ENCODE results near the gene MRPS21.
"Not testable (repeated sequence)": the region's sequence is repeated elsewhere in the genome, so short reads cannot be mapped to it uniquely, and the experiment has no call there.

Gene MRPS21

DNA sequence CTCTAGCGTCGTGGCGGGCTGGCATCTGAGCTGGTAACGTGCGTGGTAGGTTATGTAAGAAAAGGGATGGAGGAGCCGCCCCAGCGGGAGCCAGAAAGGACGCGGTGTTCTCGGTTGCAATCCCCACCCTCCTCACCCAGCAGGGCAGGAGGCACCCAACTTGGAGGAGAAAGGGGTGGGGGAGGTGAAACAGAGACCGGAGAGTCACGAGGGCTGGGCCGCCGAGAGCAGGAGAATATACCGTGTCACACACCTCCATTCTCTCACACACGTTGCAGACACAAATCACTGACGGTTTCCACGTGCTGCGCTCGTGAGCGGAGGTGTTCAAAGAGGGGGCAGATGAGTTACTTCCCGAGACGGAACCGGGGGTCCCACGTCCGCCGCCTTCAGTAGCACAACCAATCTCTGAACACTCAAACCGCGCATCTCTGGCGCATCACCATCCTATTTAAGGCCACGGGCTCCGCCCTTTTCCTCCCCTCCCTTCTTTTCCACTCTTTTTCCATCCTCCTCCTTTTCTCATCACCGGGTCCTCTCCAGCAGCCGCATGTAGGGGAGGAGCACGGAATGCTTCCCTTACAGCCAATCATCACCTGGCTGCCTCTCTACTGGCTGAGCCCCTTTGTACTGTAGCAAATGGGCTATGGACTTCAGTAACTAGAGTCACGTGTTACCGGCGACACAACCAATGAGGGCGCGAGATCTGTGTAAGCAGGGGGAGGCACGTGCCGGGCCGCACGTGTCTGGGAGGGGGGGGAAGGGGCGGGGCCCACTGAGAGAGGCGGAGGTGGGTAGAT, 11.7 kb upstream of the MRPS21 start, which contains the start of gene CIART:
CIART (plus strand) TSS at position 797 of the 800 bp plus-strand sequence. CDS start 714 bp downstream, outside the sequence.
- peak; percentile 95 for DNase-seq (ENCODE audit: low read depth)

- no peak for DNase-seq (ENCODE audit: low read depth)
Measured at GRCh38 chr1:150282558-150282958, 11.1 kb upstream of the MRPS21 start.

- DNase-seq (ENCODE audit: low read depth): no peak
Measured at GRCh38 chr1:150283260-150283659, 10.4 kb upstream of the MRPS21 start.

DNA sequence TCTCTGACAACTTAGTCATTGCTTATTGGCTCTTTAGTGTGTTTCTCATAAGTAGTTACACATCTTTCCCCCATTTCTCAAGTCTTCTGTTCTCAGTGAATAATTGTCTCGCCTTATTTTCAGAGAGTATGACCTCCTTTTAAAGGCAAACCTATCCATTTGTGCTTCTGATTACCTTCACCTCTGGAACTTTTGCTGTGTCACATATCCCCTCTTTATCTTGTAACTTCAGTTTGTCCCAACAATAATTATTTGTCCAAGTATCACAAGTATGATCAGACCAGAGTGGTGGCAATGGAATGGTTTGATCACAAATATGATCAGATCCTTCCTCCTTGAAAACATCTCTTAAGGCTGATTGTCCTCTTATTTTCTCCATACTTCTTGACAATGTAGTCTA, 5.3 kb upstream of the MRPS21 start:
- no peak for DNase-seq (ENCODE audit: low read depth)

GRCh38 chr1:150288822-150289221, 4.8 kb upstream of the MRPS21 start:
- DNase-seq (ENCODE audit: low read depth): no peak

DNA sequence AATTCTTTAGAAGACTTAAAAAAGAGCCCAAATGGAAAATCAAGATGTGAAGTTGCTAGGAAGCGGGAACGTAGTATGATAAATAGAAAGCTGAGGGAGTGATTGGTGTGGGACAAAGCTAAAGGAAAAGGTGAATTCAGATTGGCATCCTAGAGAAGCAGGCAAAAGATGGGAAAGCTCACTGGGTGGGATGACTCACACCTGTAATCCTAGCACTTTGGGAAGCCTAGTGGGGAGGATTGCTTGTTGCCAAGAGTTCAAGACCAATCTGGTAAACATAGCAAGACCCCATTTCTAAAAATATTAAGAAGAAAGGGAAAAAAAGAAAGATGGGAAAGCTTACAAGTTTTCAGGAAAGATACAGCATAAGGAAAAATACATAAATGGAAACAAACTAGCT, 1.8 kb downstream of the MRPS21 start:
- DNase-seq (ENCODE audit: low read depth): no peak

- no peak for DNase-seq (ENCODE audit: low read depth)
Measured at GRCh38 chr1:150299716-150300115, 6.1 kb downstream of the MRPS21 start.

DNA sequence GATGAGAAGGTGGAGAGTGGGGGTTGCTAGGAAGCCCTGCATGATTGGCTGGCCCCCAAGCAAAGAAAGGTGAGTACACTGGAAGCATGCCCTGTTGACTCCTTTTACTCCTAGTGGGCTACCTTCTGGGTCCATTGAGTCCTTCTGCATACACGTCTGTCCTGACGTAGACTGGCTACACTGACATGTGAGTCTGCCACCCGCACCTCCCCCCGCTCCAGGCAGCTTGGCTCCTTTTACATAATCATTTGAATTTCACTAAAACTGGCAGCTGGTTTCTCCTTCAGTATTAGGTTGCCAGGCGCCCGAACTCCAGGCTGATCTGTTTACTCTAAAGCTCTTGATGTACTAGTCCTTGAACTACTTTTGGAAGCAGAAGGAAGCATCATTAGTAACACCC, 8.7 kb downstream of the MRPS21 start:
- no peak for DNase-seq (ENCODE audit: low read depth)

GRCh38 chr1:150302902-150303301, 9.2 kb downstream of the MRPS21 start:
- DNase-seq (ENCODE audit: low read depth): no peak

DNA sequence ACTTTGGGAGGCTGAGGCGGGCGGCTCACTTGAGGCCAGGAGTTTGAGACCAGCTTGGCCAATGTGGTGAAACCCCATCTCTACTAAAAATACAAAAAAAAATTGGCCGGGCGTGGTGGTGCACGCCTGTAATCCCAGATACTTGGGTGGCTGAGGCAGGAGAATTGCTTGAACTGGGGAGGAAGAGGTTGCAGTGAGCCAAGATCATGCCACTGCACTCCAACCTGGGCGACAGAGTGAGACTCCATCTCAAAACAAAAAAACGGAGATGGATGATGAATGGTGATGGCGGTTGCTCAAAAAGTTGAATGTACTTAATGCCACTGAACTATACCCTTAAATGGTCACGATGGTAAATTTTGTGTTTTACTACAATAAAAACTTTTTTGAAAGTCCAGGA, 14.9 kb downstream of the MRPS21 start:
- not testable (repeated sequence) for DNase-seq (ENCODE audit: low read depth)

DNA sequence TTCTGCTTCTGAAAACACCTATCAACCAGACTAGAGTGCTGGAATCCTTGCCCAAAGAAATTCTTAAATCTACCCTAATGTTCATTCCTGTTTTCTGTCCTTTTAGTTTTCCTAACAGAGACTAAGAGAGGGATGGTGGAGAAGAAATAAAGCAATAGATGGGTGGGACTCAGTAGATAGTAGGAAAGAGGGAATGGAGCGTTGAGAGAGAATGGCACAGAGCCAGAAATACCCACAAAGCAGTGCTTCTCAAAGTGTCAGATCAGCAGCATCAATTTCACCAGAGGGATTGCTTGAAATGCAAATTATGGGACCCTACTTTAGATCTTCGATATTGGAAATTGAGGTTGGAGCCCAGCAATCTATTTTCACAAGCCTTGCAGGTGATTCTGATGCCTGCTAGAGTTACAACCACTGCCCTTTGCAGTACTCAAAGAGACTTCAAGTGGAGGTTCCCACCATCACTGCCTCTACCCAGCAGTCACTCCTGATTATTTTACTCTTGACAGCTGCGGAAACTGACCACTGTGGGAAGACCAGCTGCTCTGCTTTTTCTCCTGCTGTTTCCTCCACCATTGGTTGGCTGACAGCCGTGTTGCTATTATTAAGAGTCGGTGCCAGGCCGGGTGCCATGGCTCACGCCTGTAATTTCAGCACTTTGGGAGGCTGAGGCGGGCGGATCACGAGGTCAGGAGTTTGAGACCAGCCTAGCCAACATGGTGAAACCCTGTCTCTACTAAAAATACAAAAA, 16.3 kb downstream of the MRPS21 start:
- DNase-seq (ENCODE audit: low read depth): no peak

DNA sequence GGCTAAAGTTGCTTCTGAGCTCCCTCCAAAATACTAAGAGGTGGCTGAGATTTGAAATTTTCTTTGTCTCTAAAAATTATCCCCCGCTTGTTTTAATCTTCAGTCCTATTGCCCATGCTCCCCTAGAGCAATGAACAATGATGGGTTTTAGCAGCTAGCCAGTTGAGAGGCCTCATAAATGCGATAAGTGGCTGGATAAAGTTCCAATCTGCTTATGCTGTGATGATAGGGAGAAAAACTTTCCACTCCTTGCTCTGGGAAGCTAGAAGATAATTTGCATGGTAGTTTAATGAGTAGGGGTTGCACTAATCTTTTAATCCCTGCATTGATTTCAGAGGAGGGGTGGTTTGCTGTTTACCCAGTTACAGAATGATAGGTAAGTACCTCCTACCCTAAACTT, 18.1 kb downstream of the MRPS21 start:
- no peak for DNase-seq (ENCODE audit: low read depth)

- not testable (repeated sequence) for DNase-seq (ENCODE audit: low read depth)
Measured at GRCh38 chr1:150314691-150315090, 21.0 kb downstream of the MRPS21 start.

GRCh38 chr1:150320667-150320978, 27.0 kb downstream of the MRPS21 start:
- DNase-seq (ENCODE audit: low read depth): no peak

DNA sequence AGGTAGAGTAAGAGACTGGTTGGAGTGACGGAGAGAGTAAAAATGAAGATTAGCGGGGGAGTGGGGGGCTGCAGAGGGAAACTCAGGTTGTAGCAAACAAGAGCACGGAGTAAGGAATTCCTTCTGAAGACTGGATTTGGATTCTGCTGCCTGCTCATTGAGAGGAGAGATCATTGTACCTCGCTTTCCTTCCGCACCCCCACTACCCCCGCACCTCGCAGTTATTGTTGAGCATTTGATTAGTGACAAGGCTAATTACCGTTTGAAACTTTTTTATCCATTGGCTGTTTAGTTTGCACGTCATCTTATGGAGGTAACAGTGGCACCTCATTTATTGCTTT, 28.1 kb downstream of the MRPS21 start:
- DNase-seq (ENCODE audit: low read depth): no peak

DNA sequence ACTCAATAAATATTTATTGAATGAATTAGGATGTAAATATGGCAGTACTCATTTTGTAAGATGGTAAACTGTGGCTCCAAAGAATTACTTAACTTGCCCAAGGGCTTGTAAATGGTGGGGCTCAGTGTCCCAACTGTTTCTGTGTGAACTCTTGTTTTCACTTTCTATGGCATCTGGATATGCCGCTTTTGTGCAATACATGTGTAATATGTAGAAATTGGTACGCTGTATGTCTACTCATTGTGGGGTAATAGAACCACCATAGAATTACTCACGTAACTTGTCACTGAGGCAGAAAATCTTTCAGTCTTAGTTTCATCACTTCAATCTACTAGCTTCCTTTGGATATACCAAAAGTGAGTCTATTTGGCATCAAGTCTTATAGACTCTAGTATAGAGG, 28.6 kb downstream of the MRPS21 start:
- DNase-seq (ENCODE audit: low read depth): no peak

- DNase-seq (ENCODE audit: low read depth): no peak
Measured at GRCh38 chr1:150332651-150333290, 39.1 kb downstream of the MRPS21 start.

GRCh38 chr1:150346316-150346715, 52.7 kb downstream of the MRPS21 start:
- no peak for DNase-seq (ENCODE audit: low read depth)

DNA sequence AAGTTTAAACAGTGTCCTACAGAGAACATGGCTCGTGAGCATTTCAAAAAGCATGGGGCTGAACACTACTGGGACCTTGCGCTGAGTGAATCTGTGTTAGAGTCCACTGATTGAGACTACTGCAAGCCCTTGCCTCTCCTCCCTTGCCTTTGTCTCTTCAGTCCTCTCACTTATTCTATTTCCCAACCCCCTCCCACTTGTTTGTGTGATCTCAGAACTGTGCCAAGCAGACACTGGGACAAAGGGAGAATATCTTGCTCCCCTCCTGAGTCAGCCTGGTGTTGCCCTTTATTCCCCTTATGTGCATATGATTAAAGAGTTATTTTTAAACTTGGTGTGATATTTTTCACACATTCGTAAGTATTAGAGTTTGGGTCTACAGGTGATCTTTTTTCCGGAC, 59.2 kb downstream of the MRPS21 start:
- DNase-seq (ENCODE audit: low read depth): no peak
